Retina (tissue), 1 donor: ENCODE data around the gene RNU6-9.
A peak's percentile ranks its signal among the peaks of the same experiment; 100 is the strongest.

Experiments used
- DNase-seq: peaks from one replicate; pipeline ENCODE4 v3.0.0-alpha.2; 2016

The RNU6-9 gene

GRCh38 chr19:919199-920050 is 26.1 kb downstream of the RNU6-9 start:
- DNase-seq: peak; percentile 63

DNA sequence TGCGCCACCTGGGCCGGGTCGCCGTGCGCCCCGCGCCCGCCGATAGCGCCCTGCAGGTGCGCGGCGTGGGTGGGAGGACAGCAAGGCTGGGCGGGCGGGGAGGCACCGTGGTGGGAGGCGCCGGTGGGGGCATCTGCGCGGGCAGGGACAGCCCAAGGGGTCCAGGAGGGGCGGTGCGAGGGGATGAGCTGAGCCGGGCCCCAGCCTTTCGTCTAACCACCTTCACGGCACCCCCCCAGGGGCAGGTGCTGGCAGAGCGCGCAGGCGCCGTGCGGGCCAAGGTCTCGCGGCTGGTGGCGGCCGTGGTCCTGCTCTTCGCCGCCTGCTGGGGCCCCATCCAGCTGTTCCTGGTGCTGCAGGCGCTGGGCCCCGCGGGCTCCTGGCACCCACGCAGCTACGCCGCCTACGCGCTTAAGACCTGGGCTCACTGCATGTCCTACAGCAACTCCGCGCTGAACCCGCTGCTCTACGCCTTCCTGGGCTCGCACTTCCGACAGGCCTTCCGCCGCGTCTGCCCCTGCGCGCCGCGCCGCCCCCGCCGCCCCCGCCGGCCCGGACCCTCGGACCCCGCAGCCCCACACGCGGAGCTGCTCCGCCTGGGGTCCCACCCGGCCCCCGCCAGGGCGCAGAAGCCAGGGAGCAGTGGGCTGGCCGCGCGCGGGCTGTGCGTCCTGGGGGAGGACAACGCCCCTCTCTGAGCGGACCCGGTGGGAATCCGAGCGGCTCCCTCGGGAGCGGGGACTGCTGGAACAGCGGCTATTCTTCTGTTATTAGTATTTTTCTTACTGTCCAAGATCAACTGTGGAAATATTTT is 27.0 kb downstream of the RNU6-9 start:
- no peak for DNase-seq

DNA sequence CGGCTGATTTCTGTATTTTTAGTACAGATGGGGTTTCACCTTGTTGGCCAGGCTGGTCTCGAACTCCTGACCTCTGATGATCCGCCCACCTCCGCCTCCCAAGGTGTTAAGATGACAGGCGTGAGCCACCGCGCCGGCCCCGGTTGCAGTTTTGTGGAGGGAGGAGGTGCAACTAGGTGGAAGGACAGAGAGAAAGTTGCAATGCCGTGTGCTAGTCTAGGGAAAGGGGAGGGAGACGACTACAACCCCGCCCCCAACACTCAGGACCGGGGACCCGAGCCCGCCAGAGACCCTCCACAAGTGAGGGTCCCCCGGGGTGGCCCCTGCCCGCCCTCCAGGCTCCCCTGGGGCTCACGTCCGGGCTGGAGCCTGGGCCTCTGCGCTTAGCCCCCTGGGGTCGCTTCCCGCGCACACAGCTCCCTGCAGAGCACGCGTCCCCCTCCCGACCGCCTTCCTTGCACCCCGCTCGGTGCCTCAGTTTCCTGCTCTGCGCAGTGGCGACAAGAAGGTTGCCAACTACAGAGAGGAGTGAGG is 31.3 kb downstream of the RNU6-9 start:
- DNase-seq: no peak

GRCh38 chr19:925087-925525 is 31.8 kb downstream of the RNU6-9 start:
- DNase-seq: no peak

- DNase-seq: peak; percentile 92
Measured at GRCh38 chr19:925526-926322, 32.4 kb downstream of the RNU6-9 start, which contains the start of gene ARID3A. Gene ARID3A (plus strand): TSS chr19:926035. CDS start chr19:929529, 3,494 bp downstream.

GRCh38 chr19:926323-926588 is 33.0 kb downstream of the RNU6-9 start:
- DNase-seq: peak; percentile 63

- peak; percentile 60 for DNase-seq
Measured at GRCh38 chr19:926589-927350, 33.5 kb downstream of the RNU6-9 start.

DNA sequence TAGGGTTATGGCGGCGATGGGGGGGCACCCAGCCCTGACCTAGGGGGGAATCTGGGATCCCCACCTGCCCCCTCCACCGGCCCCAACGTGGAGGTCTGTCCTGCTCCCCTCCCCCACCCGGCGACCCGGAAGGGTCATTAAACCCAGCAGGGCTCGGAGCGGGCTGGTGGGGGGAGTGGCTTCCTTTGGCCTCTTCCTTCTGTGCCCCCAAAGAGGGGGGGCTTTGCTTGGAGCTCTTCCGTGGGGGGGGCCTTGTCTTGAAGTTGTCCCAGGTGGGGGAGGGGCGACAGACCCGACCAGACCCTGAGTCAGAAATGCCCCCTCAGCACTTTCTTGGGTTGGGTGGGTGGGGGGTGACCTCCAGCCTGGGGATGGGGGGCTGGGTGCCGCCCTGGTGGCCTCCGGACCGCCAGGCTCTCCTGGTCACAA is 34.1 kb downstream of the RNU6-9 start:
- DNase-seq: no peak

GRCh38 chr19:927780-928401 is 34.6 kb downstream of the RNU6-9 start:
- DNase-seq: no peak

DNA sequence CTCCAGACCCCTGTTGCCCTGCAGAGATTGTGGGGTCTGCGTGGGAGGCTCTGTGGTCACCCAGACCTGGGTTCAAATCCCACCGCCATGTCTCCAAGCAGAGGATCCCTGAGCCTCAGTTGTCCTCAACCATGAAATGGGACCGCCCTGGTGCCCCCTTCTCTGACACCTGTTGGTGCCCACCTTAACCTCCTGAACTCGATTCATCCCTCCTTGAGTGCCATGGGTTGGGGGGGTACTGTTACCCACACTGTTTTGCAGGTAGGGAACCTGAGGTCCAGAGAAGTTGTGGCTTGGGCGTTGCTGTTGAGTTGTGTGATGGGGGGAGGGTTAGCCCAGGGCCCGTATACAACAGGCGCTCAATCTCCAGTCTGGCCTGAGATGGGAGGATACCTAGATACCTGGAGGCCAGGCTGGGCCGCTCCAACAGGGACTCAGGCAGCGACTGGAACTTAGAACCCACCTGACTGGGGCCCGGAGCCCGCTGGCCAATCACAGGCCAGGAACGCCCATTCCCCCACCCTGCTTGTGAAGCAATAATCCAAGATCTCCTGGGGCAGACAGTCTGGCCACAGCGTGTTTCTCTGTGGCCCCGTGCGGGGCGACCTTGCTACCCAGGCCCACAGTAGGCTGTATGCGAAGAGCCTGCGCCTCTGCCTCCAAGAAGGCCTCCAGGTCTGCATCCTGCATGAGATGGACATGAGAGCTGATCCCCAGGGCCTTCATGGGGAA is 35.4 kb downstream of the RNU6-9 start:
- no peak for DNase-seq

DNA sequence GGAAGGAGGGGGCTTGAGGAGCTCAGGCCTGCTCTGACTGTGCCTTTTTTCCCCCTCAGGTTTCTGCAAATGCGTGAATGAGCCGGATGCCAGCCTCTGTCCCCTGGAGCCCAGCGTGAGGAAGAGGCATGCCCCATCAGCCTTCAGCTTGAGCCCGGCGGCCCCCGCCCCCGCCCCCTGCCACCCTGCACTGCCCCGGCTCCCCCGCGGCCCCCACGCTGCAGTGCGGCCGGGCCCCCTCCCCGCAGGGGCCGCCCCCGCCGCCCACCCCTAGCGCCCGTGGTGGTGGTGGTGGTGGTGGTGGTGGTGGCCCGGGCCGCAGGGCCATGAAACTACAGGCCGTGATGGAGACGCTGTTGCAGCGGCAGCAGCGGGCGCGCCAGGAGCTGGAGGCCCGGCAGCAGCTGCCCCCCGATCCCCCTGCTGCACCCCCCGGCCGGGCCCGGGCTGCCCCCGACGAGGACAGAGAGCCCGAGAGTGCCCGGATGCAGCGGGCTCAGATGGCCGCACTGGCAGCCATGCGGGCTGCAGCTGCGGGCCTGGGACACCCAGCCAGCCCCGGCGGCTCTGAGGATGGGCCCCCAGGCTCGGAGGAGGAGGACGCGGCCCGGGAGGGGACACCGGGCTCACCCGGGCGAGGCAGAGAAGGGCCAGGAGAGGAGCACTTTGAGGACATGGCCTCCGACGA is 36.1 kb downstream of the RNU6-9 start:
- DNase-seq: no peak

DNA sequence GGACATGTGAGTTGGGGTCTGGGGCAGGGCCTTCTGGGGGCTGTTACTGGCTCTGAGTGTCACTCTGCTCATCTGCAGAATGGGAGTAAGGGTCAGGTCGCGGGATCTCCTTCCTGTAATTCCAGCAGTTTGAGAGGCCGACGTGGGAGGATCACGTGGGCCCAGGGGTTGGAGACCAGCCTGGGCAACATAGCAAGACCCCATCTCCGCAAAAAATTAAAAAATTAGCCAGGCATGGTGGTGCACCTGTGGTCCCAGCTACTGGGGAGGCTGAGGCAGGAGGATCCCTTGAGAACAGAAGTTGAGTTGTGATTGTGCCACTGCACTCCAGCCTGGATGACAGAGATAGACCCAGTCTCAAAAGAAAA is 36.6 kb downstream of the RNU6-9 start:
- DNase-seq: no peak

DNA sequence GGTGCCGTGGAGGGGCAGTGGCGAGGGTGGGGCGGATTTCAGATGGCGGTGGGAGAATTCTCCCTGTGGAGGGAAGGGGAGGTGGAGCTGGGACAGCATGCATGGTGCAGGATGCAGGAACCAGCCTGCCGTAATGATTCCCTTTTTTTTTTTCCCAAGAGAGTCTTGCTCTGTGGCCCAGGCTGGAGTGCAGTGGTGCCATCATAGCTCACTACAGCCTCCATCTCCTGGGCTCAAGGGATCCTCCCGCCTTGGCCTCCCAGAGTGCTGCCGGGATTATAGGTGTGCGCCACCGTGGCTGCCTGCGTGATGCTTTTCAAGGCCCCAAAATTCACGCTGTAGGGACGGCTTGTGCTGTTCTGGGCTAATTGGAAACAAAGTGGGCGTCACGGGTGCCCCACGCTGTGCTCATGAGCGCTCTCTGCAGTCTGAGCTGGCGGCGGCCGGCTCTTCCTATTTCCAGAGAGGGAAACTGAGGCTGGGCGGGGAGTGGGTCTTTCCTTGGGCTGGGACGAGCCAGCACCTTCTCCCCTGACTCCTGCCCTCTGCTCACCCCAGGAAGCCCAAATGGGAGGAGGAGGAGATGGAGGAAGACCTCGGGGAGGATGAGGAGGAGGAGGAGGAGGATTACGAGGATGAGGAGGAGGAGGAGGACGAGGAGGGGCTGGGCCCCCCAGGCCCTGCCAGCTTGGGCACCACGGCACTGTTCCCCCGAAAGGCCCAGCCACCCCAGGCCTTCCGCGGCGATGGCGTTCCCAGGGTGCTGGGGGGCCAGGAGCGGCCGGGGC is 38.8 kb downstream of the RNU6-9 start:
- no peak for DNase-seq

DNA sequence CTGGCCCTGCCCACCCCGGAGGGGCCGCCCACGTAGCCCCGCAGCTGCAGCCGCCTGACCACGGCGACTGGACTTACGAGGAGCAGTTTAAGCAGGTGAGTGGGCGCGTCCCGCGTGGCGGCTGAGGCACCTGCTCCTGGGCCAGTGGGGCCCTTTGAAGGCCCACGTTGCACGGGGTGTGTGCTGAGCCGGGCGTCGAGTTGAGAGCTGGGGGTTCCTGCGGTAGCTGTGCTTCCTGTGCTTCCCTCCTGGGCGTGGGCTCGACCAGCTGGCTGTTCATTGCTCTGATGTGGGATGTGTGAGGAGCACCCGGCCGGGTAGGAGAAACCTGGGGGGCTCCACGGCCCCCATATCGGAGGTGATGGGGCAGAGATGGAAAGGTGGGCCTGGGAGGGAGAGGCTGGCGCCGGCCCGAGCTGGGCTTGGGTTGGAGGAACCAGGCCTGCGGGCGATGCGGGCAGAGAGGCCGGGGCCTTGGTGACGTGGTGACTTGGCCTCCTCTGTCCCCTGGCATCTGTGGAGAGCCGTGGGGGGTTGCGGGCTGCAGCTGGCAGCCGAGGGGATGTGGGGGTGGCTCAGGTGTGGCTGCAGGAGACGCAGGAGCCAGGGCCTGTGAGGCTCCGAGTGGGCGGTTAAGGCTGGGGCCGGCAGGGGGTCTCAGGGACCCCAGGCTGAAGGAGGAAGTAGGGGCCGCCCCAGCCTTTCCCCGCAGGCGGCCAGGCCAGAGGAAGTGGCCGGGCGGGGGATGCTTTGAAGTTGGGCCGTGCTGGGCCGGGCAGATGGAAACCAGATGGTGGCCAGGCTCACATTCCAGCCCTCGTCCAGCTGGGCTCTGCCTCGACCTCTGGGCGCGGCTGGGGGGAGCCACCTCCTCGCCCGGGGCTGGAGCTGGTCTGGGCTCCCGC is 39.6 kb downstream of the RNU6-9 start:
- DNase-seq: peak; percentile 44

- DNase-seq: no peak
Measured at GRCh38 chr19:933553-933882, 40.2 kb downstream of the RNU6-9 start.

DNA sequence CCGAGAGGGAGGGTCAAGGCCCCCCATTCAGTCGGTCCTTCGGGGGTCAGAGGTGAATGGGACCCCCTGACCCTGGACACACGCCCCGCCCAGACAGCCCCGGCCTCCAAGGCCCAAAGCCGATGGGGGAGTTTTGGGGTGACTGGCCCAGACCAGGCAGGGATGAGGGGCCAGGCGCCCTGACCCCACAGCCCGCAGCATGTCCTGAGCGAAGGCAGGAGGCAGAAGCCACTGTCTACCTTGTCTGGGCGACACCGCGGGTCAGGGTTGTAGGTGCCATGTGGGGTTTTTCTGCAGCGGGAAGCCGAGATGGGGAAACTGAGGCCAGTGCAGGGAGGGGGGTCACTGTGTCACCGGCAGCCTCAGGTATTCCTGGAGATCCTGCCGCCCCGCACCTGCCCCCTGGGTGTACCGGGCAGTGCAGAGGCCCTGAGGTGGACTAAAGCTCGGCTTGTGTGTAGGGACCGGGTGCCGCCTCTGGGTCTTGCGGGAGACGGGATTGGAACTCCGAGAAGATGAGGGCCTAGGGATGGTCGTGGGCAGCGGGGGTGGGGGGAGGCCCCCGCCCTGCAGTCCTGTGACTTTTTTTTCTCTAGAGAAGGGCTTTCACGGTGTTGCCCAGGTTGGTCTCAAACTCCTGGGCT is 41.0 kb downstream of the RNU6-9 start:
- no peak for DNase-seq

- DNase-seq: no peak
Measured at GRCh38 chr19:934865-935479, 41.7 kb downstream of the RNU6-9 start.

GRCh38 chr19:936175-936546 is 42.9 kb downstream of the RNU6-9 start:
- DNase-seq: no peak
